NCI-H82 treated with DMSO at 0.1 percent for 48 hours (cell line): Measurements from ENCODE around the gene WWP2.
"Not testable (repeated sequence)": the region's sequence is repeated elsewhere in the genome, so short reads cannot be mapped to it uniquely, and the experiment has no call there.

Source experiments
- DNase-seq: peaks from one replicate; lab custom pipeline; 2025; ENCODE audit not compliant: unreplicated experiment; lab: John Stamatoyannopoulos, UW

WWP2 gene

GRCh38 chr16:69830146-69830533 lies 68.0 kb downstream of the WWP2 start:
- no peak for DNase-seq

GRCh38 chr16:69830534-69831211 lies 68.5 kb downstream of the WWP2 start:
- no peak for DNase-seq

GRCh38 chr16:69831212-69832123 lies 69.3 kb downstream of the WWP2 start:
- DNase-seq, result no peak

GRCh38 chr16:69833357-69834282 lies 71.5 kb downstream of the WWP2 start:
- no peak for DNase-seq

DNA sequence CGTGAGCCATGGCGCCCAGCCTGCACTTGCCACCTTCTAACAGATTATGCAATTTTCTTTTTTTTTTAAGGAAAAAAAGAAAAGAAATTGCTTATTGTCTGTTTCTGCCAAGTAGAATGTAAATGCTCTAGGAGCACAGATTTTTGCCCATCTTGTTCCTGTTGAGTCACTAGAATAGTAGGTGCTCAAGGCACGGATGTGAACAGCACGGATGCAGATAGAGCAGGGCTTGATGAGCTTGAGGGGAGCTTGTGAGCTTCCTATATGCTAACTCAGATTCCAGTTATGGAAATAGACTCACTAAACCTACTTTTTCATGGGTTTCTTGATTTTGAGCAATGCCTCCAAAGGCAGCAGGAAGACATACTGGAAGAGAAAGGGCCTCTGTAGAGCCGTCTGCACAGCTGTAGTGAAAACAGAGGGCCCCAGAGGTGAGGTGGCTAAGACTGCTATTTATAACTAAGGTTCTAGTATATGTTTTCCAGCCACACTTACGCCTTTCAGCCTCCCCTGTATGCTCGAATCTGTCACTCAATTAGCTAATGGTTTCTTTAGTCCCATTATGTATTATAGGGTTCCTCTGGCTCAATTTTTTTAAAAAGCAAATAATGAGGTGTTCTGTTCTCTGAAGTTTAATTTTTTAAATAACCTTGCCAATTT lies 72.8 kb downstream of the WWP2 start:
- DNase-seq, result no peak

DNA sequence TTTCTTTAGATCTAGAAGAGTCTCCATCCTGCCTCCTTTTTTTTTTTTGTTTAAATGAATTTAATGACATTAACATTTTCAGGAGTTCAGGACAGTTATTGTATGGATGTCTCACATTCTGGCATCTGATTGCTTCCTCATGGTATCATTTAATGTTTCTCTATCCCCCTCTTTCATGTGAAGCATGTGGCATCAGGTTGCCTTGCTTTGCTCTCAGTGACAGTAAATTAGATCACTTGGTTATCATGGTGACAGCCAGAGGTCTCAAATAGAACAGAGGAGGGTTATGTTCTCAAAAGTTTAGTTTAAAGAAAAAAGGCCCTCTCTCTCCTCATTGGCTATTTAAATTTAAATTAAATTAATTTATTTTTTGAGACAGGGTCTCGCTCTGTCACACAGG lies 74.1 kb downstream of the WWP2 start:
- no peak for DNase-seq

GRCh38 chr16:69837380-69837779 lies 75.2 kb downstream of the WWP2 start:
- DNase-seq, result no peak

DNA sequence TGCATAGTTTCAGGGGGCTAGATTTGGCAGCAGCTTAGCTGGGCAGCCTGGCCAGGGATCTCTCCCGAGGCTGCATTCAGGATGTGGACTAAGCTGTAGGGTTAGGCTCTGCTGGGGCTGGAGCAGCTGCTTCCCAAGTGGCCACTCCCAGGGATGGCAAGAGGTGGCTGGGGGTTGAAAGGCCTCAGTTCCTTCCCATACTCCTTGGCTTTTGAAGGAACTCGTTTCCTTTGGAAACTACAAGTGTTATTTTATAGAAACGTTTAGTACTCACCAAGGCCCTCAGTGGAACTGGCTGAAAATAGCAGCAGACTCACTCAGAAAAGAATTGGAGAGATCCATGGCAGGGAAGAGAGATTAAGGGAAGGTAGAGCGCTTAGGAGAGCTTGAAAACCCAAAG lies 76.4 kb downstream of the WWP2 start:
- DNase-seq, result no peak

- DNase-seq, result no peak
Measured at GRCh38 chr16:69839240-69839688, 77.1 kb downstream of the WWP2 start.

DNA sequence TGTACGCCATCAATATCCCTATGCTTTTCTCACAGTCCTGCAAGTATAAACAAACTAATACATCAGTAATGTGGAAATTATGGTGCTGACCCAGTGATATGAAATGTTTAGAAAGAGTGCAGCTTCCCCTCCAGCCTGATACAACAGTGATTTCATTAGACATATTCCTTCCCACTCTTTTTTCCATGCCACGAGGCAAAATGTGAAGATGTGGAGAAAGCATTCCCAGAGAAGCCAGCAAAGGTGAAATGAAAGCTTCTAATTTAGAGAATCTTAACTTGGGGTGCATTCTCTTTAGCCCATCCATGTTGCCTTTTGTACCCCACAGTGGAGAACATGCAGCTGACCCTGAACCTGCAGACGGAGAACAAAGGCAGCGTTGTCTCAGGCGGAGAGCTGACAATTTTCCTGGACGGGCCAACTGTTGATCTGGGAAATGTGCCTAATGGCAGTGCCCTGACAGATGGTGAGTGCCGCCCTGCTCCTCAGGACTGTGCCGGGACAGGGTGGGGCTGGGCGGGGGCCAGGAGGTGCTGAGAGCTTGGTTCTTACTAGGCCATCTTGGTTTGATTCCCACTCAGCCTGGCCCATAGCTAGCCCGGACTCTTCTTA lies 77.8 kb downstream of the WWP2 start:
- DNase-seq, result no peak

DNA sequence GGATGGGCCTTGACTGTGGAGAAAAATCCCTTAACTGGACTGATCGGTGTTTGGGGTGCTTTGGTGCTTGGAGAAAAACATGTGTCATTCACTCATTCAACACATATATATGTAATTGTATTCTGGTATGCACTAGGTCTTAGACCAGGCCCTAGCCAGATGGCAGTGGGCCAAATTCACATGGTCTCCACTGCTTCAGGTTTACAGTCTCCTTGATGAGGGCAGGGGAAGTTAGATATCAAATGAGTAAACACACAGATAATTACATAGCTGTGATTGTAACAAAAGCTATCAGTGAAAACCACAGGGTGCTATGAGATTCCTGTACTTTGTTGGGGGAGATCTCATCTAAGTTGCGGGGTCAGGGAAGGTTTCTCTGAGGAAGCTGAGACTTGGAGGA lies 78.8 kb downstream of the WWP2 start:
- DNase-seq, result no peak

GRCh38 chr16:69844441-69844840 lies 82.3 kb downstream of the WWP2 start:
- no peak for DNase-seq

- DNase-seq, result no peak
Measured at GRCh38 chr16:69845181-69845580, 83.0 kb downstream of the WWP2 start.

DNA sequence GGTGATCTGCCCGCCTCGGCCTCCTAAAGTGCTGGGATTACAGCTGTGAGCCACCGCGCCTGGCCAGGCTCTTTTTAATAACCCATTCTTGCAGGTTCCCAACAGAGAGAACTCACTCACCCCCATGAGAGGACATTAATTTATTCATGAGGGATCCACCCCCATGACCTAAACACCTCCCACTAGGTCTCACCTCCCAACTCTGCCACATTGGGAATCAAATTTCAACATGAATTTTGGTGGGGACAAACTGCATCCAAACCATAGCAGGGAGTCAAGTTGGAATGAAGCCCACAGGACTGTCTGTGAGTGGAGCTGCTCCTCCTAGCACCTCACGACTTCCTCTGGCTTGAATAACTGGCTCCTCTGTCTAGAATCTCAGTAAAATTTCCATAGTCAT lies 85.5 kb downstream of the WWP2 start:
- DNase-seq, result no peak

DNA sequence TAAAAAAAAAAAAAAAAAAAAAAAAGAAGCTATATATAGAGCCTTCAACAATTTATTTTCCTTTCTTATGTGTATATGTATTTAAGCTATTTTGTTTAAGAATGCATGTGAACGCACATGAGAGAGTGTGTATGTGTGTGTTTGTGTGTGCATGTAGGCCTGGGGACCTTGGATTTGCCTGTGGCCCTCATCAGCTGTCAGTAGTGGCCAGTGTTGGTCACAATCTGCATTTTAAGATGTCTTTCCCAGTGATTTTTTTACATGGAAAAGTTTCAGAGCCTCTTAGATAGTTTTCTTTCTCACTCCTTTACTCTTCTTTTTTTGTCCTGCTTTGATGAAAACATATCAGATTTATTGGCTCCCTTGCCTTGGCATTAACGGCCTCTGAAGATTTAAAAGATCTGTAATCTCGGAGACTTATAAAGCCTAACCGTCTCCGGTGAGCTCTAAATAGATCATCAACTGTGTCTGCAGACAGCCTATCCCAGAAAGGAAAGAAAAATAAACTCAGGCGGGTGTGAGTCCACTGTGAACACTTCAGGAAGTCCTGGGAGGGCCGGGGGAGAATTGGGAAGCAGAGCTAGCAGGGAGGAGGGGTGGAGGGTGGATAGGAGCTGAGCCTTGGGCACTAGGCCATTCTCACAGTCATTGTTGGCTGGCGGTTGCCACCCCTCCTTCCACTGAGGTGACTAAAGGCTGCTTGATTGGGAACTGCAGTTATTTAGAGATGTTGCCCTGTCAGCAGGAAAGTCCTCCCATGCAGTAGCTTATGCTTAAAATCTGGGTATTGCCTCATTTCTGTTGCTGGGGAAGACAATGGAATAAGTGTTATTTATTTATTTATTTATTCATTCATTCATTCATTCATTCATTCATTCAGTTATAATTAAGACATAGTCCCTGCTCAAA lies 86.8 kb downstream of the WWP2 start:
- DNase-seq, result no peak

DNA sequence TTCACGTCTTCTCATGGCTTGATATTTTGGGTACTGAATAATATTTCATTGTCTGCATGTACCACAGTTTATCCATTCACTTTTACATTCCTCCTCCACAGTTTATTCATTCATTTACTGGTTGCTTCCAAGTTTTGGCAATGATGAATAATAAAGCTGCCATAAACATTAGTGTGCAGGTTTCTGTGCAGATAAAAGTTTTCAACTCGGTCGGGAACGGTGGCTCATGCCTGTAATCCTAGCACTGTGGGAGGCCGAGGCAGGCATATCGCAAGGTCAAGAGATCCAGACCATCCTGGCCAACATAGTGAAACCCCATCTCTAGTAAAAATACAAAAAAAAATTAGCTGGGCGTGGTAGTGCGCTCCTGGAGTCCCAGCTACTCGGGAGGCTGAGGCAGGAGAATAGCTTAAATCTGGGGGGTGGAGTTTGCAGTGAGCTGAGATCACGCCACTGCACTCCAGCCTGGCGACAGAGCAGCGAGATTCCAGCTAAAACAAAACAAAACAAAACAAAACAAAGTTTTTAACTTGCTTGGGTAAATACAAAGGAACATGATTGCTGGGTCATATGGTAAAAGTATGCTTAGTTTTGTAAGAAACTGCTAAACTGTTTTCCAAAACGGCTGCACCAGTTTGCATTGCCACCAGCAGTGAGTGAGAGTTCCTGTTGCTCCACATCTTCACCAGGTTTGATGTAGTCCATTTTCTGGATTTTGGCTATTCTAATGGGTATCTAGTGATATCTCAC lies 89.5 kb downstream of the WWP2 start:
- DNase-seq, result no peak

DNA sequence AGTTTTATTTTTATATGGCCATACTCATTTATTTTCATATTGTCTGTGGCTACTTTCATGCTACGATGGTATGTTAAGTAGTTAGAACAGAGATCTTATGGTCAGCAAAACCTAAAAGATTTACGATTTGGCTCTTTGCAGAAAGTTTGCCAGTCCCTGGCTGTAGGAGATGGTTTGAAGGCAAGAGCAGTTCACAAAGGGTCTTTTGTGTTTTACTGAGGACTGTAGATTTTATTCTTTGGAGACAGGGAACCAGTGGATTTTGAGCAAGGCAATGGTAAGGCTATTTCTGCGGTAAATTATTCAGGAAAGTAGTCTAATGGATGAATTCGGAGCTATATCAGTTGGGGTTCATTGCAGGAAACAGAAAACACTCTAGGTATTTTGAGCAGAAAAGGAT lies 90.7 kb downstream of the WWP2 start:
- DNase-seq, result no peak

DNA sequence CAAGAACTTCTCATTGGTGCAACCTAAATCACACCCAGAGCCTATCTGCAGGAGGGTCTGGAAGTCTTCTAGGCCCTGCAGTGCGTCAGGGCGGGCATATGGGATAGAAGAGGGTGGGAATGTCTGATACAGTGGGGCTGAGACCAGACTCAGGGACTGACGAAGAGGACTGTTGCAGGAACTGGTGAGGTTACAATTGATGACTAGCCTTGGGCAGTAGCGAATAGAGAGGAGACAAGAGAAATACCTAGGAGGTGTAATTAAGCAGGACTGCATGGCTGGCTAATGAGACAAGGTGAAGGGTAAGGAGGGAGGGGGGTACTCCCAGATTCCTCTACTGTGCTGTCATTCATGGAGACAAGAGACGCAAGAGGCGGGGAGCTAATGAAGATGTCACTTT lies 91.3 kb downstream of the WWP2 start:
- DNase-seq, result no peak

GRCh38 chr16:69854776-69855175 lies 92.6 kb downstream of the WWP2 start:
- DNase-seq, result not testable (repeated sequence)
